B cell (primary cell): ENCODE data around the gene EXOC5. TPM values are rescaled to one million over a fixed set of nuclear protein-coding genes. Genes with fewer than 3 reads are reported as not detected.
"Not testable (repeated sequence)": the region's sequence is repeated elsewhere in the genome, so short reads cannot be mapped to it uniquely, and the experiment has no call there.

ENCODE experiments used
- ATAC-seq: fragments of 200-7000 bp; cut with Tn5 transposase; one replicate; pipeline ENCODE4 v1.10.0; 2021; ENCODE audit warnings: low read depth, mild to moderate bottlenecking, moderate number of reproducible peaks, moderate library complexity
- CTCF ChIA-PET: fragments of 350-600 bp; sonication (Branson Sonifier 250); formaldehyde crosslinking; loops from one replicate; lab custom pipeline; 2021; ENCODE audit warnings: antibody characterized with exemption, inconsistent platforms; lab: Charles Lee
- POLR2A ChIA-PET: fragments of 350-600 bp; sonication (Branson Sonifier 250); formaldehyde crosslinking; loops from one replicate; lab custom pipeline; 2021; ENCODE audit warnings: antibody characterized with exemption; lab: Charles Lee
- DNase-seq: peaks from one replicate; pipeline ENCODE4 v3.0.0; 2013
- H2AFZ ChIP-seq: 2 replicates; pipeline ENCODE4 v1.6.1; 2012; ENCODE audit warnings: mild to moderate bottlenecking, low read depth, low read length; ENCODE audit not compliant: insufficient read depth, poor library complexity, severe bottlenecking
- H3K27ac ChIP-seq, 2 donors: 1 replicate in 1 of 2; 2 replicates in 1 of 2; pipeline ENCODE4 v1.5.1; 2012 to 2013; ENCODE audit warnings: low read length in 2 of 2, mild to moderate bottlenecking in 2 of 2, moderate library complexity in 1 of 2
- H3K27me3 ChIP-seq, 4 experiments: fragments of 200-600 bp in 1 of 4; sonication (generic) in 1 of 4; replicated peaks in 1 of 4; 1 replicate in 2 of 4; 2 replicates in 2 of 4; pipeline versions ENCODE4 v1.6.1 to v1.7.0; 2013 to 2016; ENCODE audit warnings: low read length in 3 of 4, mild to moderate bottlenecking in 2 of 4, mixed read lengths in 1 of 4, moderate library complexity in 1 of 4; ENCODE audit not compliant: insufficient read depth in 4 of 4, control insufficient read depth in 3 of 4; ENCODE audit errors: control extremely low read depth in 1 of 4
- H3K36me3 ChIP-seq, 2 experiments: replicated peaks in 1 of 2; 1 replicate in 1 of 2; 2 replicates in 1 of 2; pipeline versions ENCODE4 v1.6.1 to v1.7.1; 2013; ENCODE audit warnings: low read length in 1 of 2; ENCODE audit not compliant: insufficient read depth in 2 of 2, control insufficient read depth in 1 of 2; ENCODE audit errors: control extremely low read depth in 1 of 2, extremely low read depth in 1 of 2
- H3K4me1 ChIP-seq, 2 donors: fragments of 200-600 bp in 1 of 2; sonication (generic) in 1 of 2; 1 replicate in 1 of 2; 2 replicates in 1 of 2; pipeline versions ENCODE4 v1.5.1 to v1.6.1; 2013 to 2017; ENCODE audit warnings: low read length in 2 of 2; ENCODE audit not compliant: control insufficient read depth in 2 of 2, insufficient read depth in 2 of 2
- H3K4me2 ChIP-seq: replicated peaks from 2 replicates; pipeline ENCODE3; 2012; ENCODE audit warnings: mild to moderate bottlenecking, low read depth, low read length; ENCODE audit not compliant: poor library complexity, severe bottlenecking
- H3K4me3 ChIP-seq, 5 experiments: fragments of 200-600 bp in 1 of 5; sonication (generic) in 1 of 5; 1 replicate in 3 of 5; 2 replicates in 2 of 5; pipeline versions ENCODE4 v1.5.1 to v1.7.0; 2011 to 2016; ENCODE audit warnings: low read length in 4 of 5, mild to moderate bottlenecking in 4 of 5, low read depth in 2 of 5, control low read depth in 1 of 5, moderate library complexity in 1 of 5; ENCODE audit not compliant: insufficient read depth in 1 of 5; ENCODE audit errors: control extremely low read depth in 1 of 5, extremely low read depth in 1 of 5
- H3K79me2 ChIP-seq: fragments of 200-600 bp; sonication (generic); one replicate; pipeline ENCODE4 v1.6.0; 2016; ENCODE audit warnings: low read length; ENCODE audit not compliant: control insufficient read depth, insufficient read depth
- H3K9ac ChIP-seq: fragments of 200-600 bp; sonication (generic); 2 replicates; pipeline ENCODE4 v1.6.1; 2017; ENCODE audit warnings: mild to moderate bottlenecking, low read length, moderate library complexity
- H3K9me3 ChIP-seq, 3 donors: one replicate each; pipeline versions ENCODE4 v1.6.1 to v1.7.1; 2013; ENCODE audit warnings: low read length in 2 of 3; ENCODE audit not compliant: control insufficient read depth in 2 of 3, insufficient read depth in 1 of 3; ENCODE audit errors: control extremely low read depth in 1 of 3
- H4K20me1 ChIP-seq: 2 replicates; pipeline ENCODE4 v1.6.0; 2012; ENCODE audit warnings: mild to moderate bottlenecking, low read length; ENCODE audit not compliant: insufficient read depth, control insufficient read depth, poor library complexity, severe bottlenecking
- H3K27ac Mint-ChIP-seq: one replicate; pipeline ENCODE4 v1.8.0; 2021; ENCODE audit warnings: mixed read lengths
- H3K27me3 Mint-ChIP-seq: one replicate; pipeline ENCODE4 v1.8.0; 2021; ENCODE audit warnings: mixed read lengths
- H3K4me1 Mint-ChIP-seq: one replicate; pipeline ENCODE4 v1.8.0; 2021; ENCODE audit warnings: mixed read lengths
- H3K4me3 Mint-ChIP-seq: one replicate; pipeline ENCODE4 v1.8.0; 2021; ENCODE audit warnings: mixed read lengths
- H3K9me3 Mint-ChIP-seq: one replicate; pipeline ENCODE4 v1.8.0; 2022; ENCODE audit warnings: mixed read lengths; ENCODE audit not compliant: insufficient read depth
- EZH2 ChIP-seq: IDR thresholded peaks from 2 replicates; pipeline ENCODE4 v1.6.1; 2012; ENCODE audit warnings: borderline replicate concordance, low read depth, mild to moderate bottlenecking, moderate library complexity, low read length; ENCODE audit not compliant: insufficient read depth, poor library complexity, severe bottlenecking
- WGBS: methylation state at CpG from one replicate; pipeline ENCODE4 v1.1.5; 2013; ENCODE audit warnings: missing lambda C conversion rate; ENCODE audit not compliant: insufficient coverage; 5-methylcytosine and 5-hydroxymethylcytosine counted together
- intact Hi-C: fragments of 100-400 bp; cut with micrococcal nuclease; formaldehyde crosslinking; loops from one replicate; pipeline ENCODE4 v1.10.0; 2022
- polyA plus RNA-seq: library from polyadenylated mRNA; depleted of rRNA; stranded (reverse); fragments of >200 nt; gene quantifications from 2 replicates; pipeline ENCODE4 v1.2.3, GENCODE V29; 2012
- total RNA-seq, 2 donors: library from RNA; stranded (reverse); fragments of 120-200 nt in 1 of 2; gene quantifications; 1 replicate in 1 of 2; 2 replicates in 1 of 2; pipeline versions ENCODE4 v1.2.3 to v1.2.4, GENCODE V29; 2013 to 2022
- TF ChIP-seq, protein P1 (sequence below): fragments of 200-600 bp; IDR thresholded peaks from one replicate; pipeline ENCODE4 v1.8.0; 2022; ENCODE audit warnings: antibody characterized with exemption, mild to moderate bottlenecking

Gene EXOC5
- total and polyA plus RNA-seq, 2 donors (not counting 1 experiment from before 2014, with no cell fraction given) = 5.4 to 60.0 TPM

DNA sequence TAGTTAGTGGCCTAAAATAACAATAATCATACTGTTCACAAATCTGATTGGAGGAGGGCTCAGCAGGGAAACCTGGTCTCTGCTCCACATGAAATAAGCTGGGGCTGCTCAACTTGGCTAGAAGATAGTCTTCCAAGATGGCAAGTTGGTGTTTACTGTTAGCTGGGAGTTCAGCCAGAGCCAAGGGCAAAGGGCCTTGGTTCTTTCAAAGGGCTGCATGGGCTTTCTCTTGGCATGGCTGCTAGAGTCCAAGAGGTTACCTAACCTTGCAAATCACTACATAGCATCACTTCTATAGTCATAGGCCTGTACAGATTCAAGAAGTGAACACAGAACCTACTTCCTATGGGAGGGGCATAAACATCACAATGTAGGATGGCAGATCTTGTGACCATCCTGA, 7.1 kb downstream of the EXOC5 start:
- Mint-ChIP-seq H3K9me3 (no peaks in the 10 kb centered on the region), H3K4me1 (peaks cover 26% of the 10 kb centered on the region), H3K27ac (no peak overlapping the region), H3K4me3 (no peak overlapping the region), H3K27me3 (no peaks in the 10 kb centered on the region)
- H2AFZ ChIP-seq = no peak overlapping the region
- no peak for ATAC-seq
- no peaks in the 10 kb centered on the region for H3K36me3 ChIP-seq
- no peak overlapping the region for H3K4me2 ChIP-seq
- H3K4me3 ChIP-seq = no peak overlapping the region
- no peak overlapping the region for H3K27ac ChIP-seq
- intact Hi-C loops = no loop called here
- TF ChIP-seq EZH2 = no peak
- TF ChIP-seq, protein P1, sequence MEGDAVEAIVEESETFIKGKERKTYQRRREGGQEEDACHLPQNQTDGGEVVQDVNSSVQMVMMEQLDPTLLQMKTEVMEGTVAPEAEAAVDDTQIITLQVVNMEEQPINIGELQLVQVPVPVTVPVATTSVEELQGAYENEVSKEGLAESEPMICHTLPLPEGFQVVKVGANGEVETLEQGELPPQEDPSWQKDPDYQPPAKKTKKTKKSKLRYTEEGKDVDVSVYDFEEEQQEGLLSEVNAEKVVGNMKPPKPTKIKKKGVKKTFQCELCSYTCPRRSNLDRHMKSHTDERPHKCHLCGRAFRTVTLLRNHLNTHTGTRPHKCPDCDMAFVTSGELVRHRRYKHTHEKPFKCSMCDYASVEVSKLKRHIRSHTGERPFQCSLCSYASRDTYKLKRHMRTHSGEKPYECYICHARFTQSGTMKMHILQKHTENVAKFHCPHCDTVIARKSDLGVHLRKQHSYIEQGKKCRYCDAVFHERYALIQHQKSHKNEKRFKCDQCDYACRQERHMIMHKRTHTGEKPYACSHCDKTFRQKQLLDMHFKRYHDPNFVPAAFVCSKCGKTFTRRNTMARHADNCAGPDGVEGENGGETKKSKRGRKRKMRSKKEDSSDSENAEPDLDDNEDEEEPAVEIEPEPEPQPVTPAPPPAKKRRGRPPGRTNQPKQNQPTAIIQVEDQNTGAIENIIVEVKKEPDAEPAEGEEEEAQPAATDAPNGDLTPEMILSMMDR = no peak
- H3K4me1 ChIP-seq = no peaks in the 10 kb centered on the region
- peaks cover 82% of the 10 kb centered on the region for H3K79me2 ChIP-seq
- no peak for DNase-seq
- no peaks in the 10 kb centered on the region for H3K27me3 ChIP-seq
- ChIA-PET CTCF (no interaction called here), POLR2A (no interaction called here)
- no peak overlapping the region for H3K9ac ChIP-seq
- no peaks in the 10 kb centered on the region for H3K9me3 ChIP-seq
- peaks cover 37% of the 10 kb centered on the region for H4K20me1 ChIP-seq

DNA sequence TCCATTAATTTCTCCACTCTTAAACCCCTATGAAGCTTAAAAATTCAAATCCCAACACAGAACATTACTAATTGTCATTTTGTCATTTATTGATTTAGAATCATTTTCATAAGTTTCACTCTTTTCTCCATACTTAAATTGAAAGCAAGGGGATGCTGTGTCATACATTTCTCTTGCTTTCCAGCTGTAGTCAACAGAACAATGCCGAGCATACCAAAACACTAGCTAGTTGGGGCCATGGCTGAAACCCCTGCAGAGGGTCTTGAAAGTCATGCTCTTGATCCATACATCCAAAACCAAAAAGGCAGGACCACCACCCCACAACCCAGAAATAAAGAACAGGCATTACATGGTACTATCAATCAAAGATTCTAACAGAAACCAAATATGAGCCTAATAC, 9.0 kb downstream of the EXOC5 start:
- H3K36me3 ChIP-seq = peaks cover 0 to 4% of the 10 kb centered on the region in 2 experiments
- peaks cover 84% of the 10 kb centered on the region for H3K79me2 ChIP-seq
- H3K27me3 Mint-ChIP-seq = no peaks in the 10 kb centered on the region
- intact Hi-C loops = no loop called here
- peaks cover 6 to 8% of the 10 kb centered on the region in 2 donors for H3K4me1 ChIP-seq
- no peak overlapping the region for H2AFZ ChIP-seq
- H3K27me3 ChIP-seq = no peaks in the 10 kb centered on the region
- no peak overlapping the region for H3K9ac ChIP-seq
- H3K4me1 Mint-ChIP-seq = peaks cover 29% of the 10 kb centered on the region
- H4K20me1 ChIP-seq = peaks cover 48% of the 10 kb centered on the region
- H3K27ac Mint-ChIP-seq = no peak overlapping the region
- H3K4me3 ChIP-seq = no peak overlapping the region
- no peak overlapping the region for H3K27ac ChIP-seq
- ATAC-seq (no peak), DNase-seq (no peak)
- no peak overlapping the region for H3K4me2 ChIP-seq
- ChIA-PET POLR2A (no interaction called here), CTCF (no interaction called here)
- no peaks in the 10 kb centered on the region for H3K9me3 ChIP-seq
- H3K4me3 Mint-ChIP-seq = no peak overlapping the region
- H3K9me3 Mint-ChIP-seq = no peaks in the 10 kb centered on the region
- WGBS = 100% methylated on average over 1 of the region's 1 CpG
- TF ChIP-seq EZH2 = no peak
- TF ChIP-seq, protein P1 = no peak

DNA sequence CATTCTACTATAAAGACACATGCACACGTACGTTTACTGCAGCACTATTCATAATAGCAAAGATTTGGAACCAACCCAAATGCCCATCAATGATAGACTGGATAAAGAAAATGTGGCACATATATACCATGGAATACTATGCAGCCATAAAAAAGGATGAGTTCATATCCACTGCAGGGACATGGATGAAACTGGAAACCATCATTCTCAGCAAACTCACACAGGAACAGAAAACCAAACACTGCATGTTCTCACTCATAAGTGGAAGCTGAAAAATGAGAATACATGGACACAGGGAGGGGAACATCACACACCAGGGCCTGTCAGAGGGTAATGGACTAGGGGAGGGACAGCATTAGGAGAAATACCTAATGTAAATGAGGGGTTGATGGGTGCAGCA, 10.5 kb downstream of the EXOC5 start:
- H3K27ac Mint-ChIP-seq, DNase-seq, intact Hi-C loops, H3K4me3 Mint-ChIP-seq, H3K27me3 Mint-ChIP-seq, CTCF ChIA-PET, H3K4me3 ChIP-seq, H3K4me2 ChIP-seq, ATAC-seq, POLR2A ChIA-PET, H3K9me3 Mint-ChIP-seq, H2AFZ ChIP-seq, H3K27ac ChIP-seq, H3K27me3 ChIP-seq, H3K9ac ChIP-seq, H3K9me3 ChIP-seq, H3K36me3 ChIP-seq: not testable (repeated sequence)
- no CpG with 5 or more reads among the region's 2 CpGs for WGBS
- Histone ChIP-seq H3K4me1 (peaks cover 10 to 12% of the 10 kb centered on the region in 2 donors), H4K20me1 (peaks cover 57% of the 10 kb centered on the region), H3K79me2 (peaks cover 84% of the 10 kb centered on the region)
- peaks cover 34% of the 10 kb centered on the region for H3K4me1 Mint-ChIP-seq
